Adrenal gland (tissue), 12 donors: ENCODE data around the gene DHX58. TPM values are rescaled to one million over a fixed set of nuclear protein-coding genes. Genes with fewer than 3 reads are reported as not detected.

Experiments used
- DNase-seq, 7 donors: peaks; one replicate each; pipeline ENCODE4 v3.0.0-alpha.2; 2019 to 2020
- H3K27ac ChIP-seq, 5 donors: fragments of 200-600 bp; sonication (generic) in 4 of 5; 1 replicate in 3 of 5; 2 replicates in 2 of 5; pipeline versions ENCODE4 v1.5.1 to v1.8.0; 2016 to 2020; ENCODE audit warnings: mild to moderate bottlenecking in 1 of 5
- H3K27me3 ChIP-seq: fragments of 200-600 bp; 2 replicates; pipeline ENCODE4 v1.8.0; 2021
- H3K36me3 ChIP-seq, 2 donors: fragments of 200-600 bp; replicated peaks in 1 of 2; 1 replicate in 1 of 2; 2 replicates in 1 of 2; pipeline versions ENCODE4 v1.5.1 to v1.8.0; 2018 to 2022
- H3K4me1 ChIP-seq, 2 donors: fragments of 200-600 bp; replicated peaks in 1 of 2; 1 replicate in 1 of 2; 2 replicates in 1 of 2; pipeline versions ENCODE4 v1.5.1 to v1.8.0; 2018 to 2021
- H3K4me3 ChIP-seq, 4 donors: fragments of 200-600 bp; sonication (generic) in 3 of 4; one replicate each; pipeline ENCODE4 v1.5.1; 2016 to 2018
- H3K9me3 ChIP-seq, 3 donors: fragments of 200-600 bp; sonication (generic) in 1 of 3; replicated peaks in 1 of 3; 1 replicate in 2 of 3; 2 replicates in 1 of 3; pipeline versions ENCODE4 v1.5.1 to v1.8.0; 2016 to 2021
- CTCF ChIP-seq, 6 experiments: fragments of 450-650 bp in 4 of 6; fragments of 200-600 bp in 2 of 6; sonication (generic) in 1 of 6; IDR thresholded peaks; 1 replicate in 5 of 6; 2 replicates in 1 of 6; pipeline versions ENCODE4 v1.5.1 to v1.8.0; 2016 to 2021; ENCODE audit warnings: antibody characterized with exemption in 6 of 6, mild to moderate bottlenecking in 2 of 6, moderate library complexity in 1 of 6
- POLR2A ChIP-seq, 2 donors: fragments of 450-650 bp; IDR thresholded peaks; one replicate each; pipeline ENCODE4 v1.6.1; 2017; ENCODE audit warnings: antibody characterized with exemption in 2 of 2, mild to moderate bottlenecking in 2 of 2, moderate library complexity in 1 of 2
- WGBS, 4 donors: extraction: QIAGEN DNeasy Blood & Tissue Kit in 2 of 4; methylation state at CpG; one replicate each; pipeline versions ENCODE4 v1.1.5 to v1.1.7; 2013 to 2017; 5-methylcytosine and 5-hydroxymethylcytosine counted together
- intact Hi-C, 2 donors: fragments of 100-400 bp; cut with DNase I; formaldehyde crosslinking; loops; one replicate each; pipeline versions ENCODE4 v1.14.1 to v1.15.0; 2022 to 2023
- polyA plus RNA-seq, 3 donors: library from polyadenylated mRNA; stranded (reverse); fragments of 200-250 nt in 2 of 3; fragments of 350-450 nt in 1 of 3; fragmentation: Illumina TruSeq in 1 of 3; extraction: RNeasy Lipid Tissue Mini Kit (QIAGEN cat#74804) in 1 of 3; gene quantifications; one replicate each; pipeline ENCODE4 v1.2.3, GENCODE V29; 2013 to 2014
- total RNA-seq, 9 donors: library from RNA; depleted of rRNA in 4 of 9; stranded (reverse); fragments of >200 nt in 4 of 9; fragments of 120-200 nt in 1 of 9; fragmentation: NEBNext Ultra II Directional in 1 of 9; extraction: Animal tissue kit (Norgen Biotek cat#: 25700) in 1 of 9; gene quantifications; one replicate each; pipeline versions ENCODE4 v1.1.0 to v1.2.4, GENCODE V29; 2013 to 2023
- donor health status: healthy with polysubstance abuse.
- donor health status: Bipolar disorder and iron deficiency.
- donor health status: DM: yes; HTN: yes; CAD: no.
- donor health status: DM: no; HTN: no; CAD: no.
- donor health status: DM: no; HTN: no; CAD: no.
- donor health status: DM: yes; HTN: yes; CAD: no.

The DHX58 gene
- total and polyA plus RNA-seq, 12 donors = 16.3 to 117 (median 31.9) TPM

- DNase-seq = peak in 5 of 7 donors; percentile 38 to 66 (median 54)
- TF ChIP-seq CTCF (IDR thresholded peaks at IDR 0.05) (no peak), POLR2A (IDR thresholded peaks at IDR 0.05) (no peak)
- Histone ChIP-seq H3K4me1 (no peaks in the 10 kb centered on the region), H3K27ac (no peak overlapping the region), H3K4me3 (no peak overlapping the region), H3K9me3 (no peaks in the 10 kb centered on the region), H3K27me3 (no peaks in the 10 kb centered on the region), H3K36me3 (no peaks in the 10 kb centered on the region)
- intact Hi-C loops = no loop called here
- 23 to 32% (median 26%) methylated on average over 6 of the region's 6 CpGs for WGBS, 4 donors
Measured at GRCh38 chr17:42055496-42055895, 57.0 kb downstream of the DHX58 start.

GRCh38 chr17:42055027-42055426 is 57.5 kb downstream of the DHX58 start:
- H3K27me3 ChIP-seq = no peaks in the 10 kb centered on the region

GRCh38 chr17:42053731-42054500 is 58.6 kb downstream of the DHX58 start:
- Histone ChIP-seq H3K4me3 (no peak overlapping the region), H3K36me3 (no peaks in the 10 kb centered on the region), H3K4me1 (peaks cover 0 to 6% of the 10 kb centered on the region in 2 donors), H3K27ac (no peak overlapping the region), H3K9me3 (no peaks in the 10 kb centered on the region), H3K27me3 (no peaks in the 10 kb centered on the region)
- 38 to 60% (median 40%) methylated on average over 10 to 12 of the region's 12 CpGs for WGBS, 4 donors
- TF ChIP-seq POLR2A (IDR thresholded peaks at IDR 0.05) = no peak
- no peak for TF ChIP-seq CTCF (IDR thresholded peaks at IDR 0.05)
- DNase-seq = no peak
- intact Hi-C loops = no loop called here

More at GRCh38 chr17:42055027-42055426, 57.5 kb downstream of the DHX58 start:
- no peak for DNase-seq
- TF ChIP-seq CTCF (IDR thresholded peaks at IDR 0.05) (no peak), POLR2A (IDR thresholded peaks at IDR 0.05) (no peak)
- H3K9me3 ChIP-seq = no peaks in the 10 kb centered on the region
- H3K4me1 ChIP-seq = peaks cover 0 to 2% of the 10 kb centered on the region in 2 donors
- H3K4me3 ChIP-seq = no peak overlapping the region
- intact Hi-C loops = no loop called here
- 26 to 57% (median 44%) methylated on average over 3 of the region's 3 CpGs for WGBS, 4 donors
- no peak overlapping the region for H3K27ac ChIP-seq
- no peaks in the 10 kb centered on the region for H3K36me3 ChIP-seq

- Histone ChIP-seq H3K27ac (no peak overlapping the region), H3K4me1 (peaks cover 0 to 6% of the 10 kb centered on the region in 2 donors), H3K36me3 (no peaks in the 10 kb centered on the region), H3K4me3 (no peak overlapping the region), H3K27me3 (no peaks in the 10 kb centered on the region), H3K9me3 (no peaks in the 10 kb centered on the region)
- intact Hi-C loops = no loop called here
- no peak for DNase-seq
- no peak for TF ChIP-seq CTCF (IDR thresholded peaks at IDR 0.05)
- TF ChIP-seq POLR2A (IDR thresholded peaks at IDR 0.05) = no peak
- 67 to 85% (median 75%) methylated on average over 6 of the region's 6 CpGs for WGBS, 4 donors
Measured at GRCh38 chr17:42052346-42052877, 60.1 kb downstream of the DHX58 start.
